Rectal smooth muscle tissue (tissue), 1 donor: Measurements from ENCODE around the gene RBM20.

ENCODE experiments used
- H3K27ac ChIP-seq: one replicate; pipeline ENCODE4 v1.7.0; 2013; ENCODE audit warnings: low read depth, low read length, inconsistent platforms
- H3K27me3 ChIP-seq: one replicate; pipeline ENCODE4 v1.7.0; 2013; ENCODE audit warnings: low read length; ENCODE audit not compliant: control insufficient read depth, insufficient read depth
- H3K36me3 ChIP-seq: one replicate; pipeline ENCODE4 v1.7.0; 2013; ENCODE audit warnings: low read length; ENCODE audit not compliant: control insufficient read depth, insufficient read depth
- H3K4me1 ChIP-seq: one replicate; pipeline ENCODE4 v1.7.0; 2013; ENCODE audit warnings: low read length; ENCODE audit not compliant: control insufficient read depth, insufficient read depth
- H3K4me3 ChIP-seq: one replicate; pipeline ENCODE4 v1.7.0; 2013; ENCODE audit warnings: low read length
- H3K9ac ChIP-seq: one replicate; pipeline ENCODE4 v1.7.0; 2013; ENCODE audit warnings: low read length

Gene RBM20

GRCh38 chr10:110709444-110709828, 65.3 kb downstream of the RBM20 start:
- no peaks in the 10 kb centered on the region for H3K4me1 ChIP-seq
- H3K27ac ChIP-seq = no peak overlapping the region
- no peak overlapping the region for H3K4me3 ChIP-seq
- no peaks in the 10 kb centered on the region for H3K27me3 ChIP-seq
- no peak overlapping the region for H3K9ac ChIP-seq
- H3K36me3 ChIP-seq = no peaks in the 10 kb centered on the region

GRCh38 chr10:110709964-110710587, 65.9 kb downstream of the RBM20 start:
- no peak overlapping the region for H3K27ac ChIP-seq
- no peaks in the 10 kb centered on the region for H3K36me3 ChIP-seq
- H3K4me3 ChIP-seq = no peak overlapping the region
- H3K4me1 ChIP-seq = no peaks in the 10 kb centered on the region
- H3K9ac ChIP-seq = no peak overlapping the region
- no peaks in the 10 kb centered on the region for H3K27me3 ChIP-seq

- Histone ChIP-seq H3K27ac (no peak overlapping the region), H3K4me1 (no peaks in the 10 kb centered on the region), H3K36me3 (no peaks in the 10 kb centered on the region), H3K27me3 (no peaks in the 10 kb centered on the region), H3K9ac (no peak overlapping the region), H3K4me3 (no peak overlapping the region)
Observed at GRCh38 chr10:110710621-110711020, 66.5 kb downstream of the RBM20 start.

- Histone ChIP-seq H3K27ac (no peak overlapping the region), H3K4me1 (no peaks in the 10 kb centered on the region), H3K4me3 (no peak overlapping the region), H3K36me3 (no peaks in the 10 kb centered on the region), H3K27me3 (no peaks in the 10 kb centered on the region), H3K9ac (no peak overlapping the region)
Observed at GRCh38 chr10:110711382-110711781, 67.2 kb downstream of the RBM20 start.

- H3K27me3 ChIP-seq = no peaks in the 10 kb centered on the region
- H3K4me1 ChIP-seq = no peaks in the 10 kb centered on the region
- H3K36me3 ChIP-seq = no peaks in the 10 kb centered on the region
- no peak overlapping the region for H3K27ac ChIP-seq
- H3K4me3 ChIP-seq = no peak overlapping the region
- no peak overlapping the region for H3K9ac ChIP-seq
Observed at GRCh38 chr10:110714356-110714755, 70.2 kb downstream of the RBM20 start.

GRCh38 chr10:110717781-110718589, 73.8 kb downstream of the RBM20 start:
- Histone ChIP-seq H3K27ac (no peak overlapping the region), H3K27me3 (no peaks in the 10 kb centered on the region), H3K4me1 (no peaks in the 10 kb centered on the region), H3K36me3 (no peaks in the 10 kb centered on the region), H3K9ac (no peak overlapping the region), H3K4me3 (no peak overlapping the region)

GRCh38 chr10:110721406-110722038, 77.4 kb downstream of the RBM20 start:
- H3K27ac ChIP-seq = no peak overlapping the region
- no peak overlapping the region for H3K9ac ChIP-seq
- H3K27me3 ChIP-seq = no peaks in the 10 kb centered on the region
- no peak overlapping the region for H3K4me3 ChIP-seq
- no peaks in the 10 kb centered on the region for H3K36me3 ChIP-seq
- H3K4me1 ChIP-seq = no peaks in the 10 kb centered on the region

- H3K9ac ChIP-seq = no peak overlapping the region
- H3K27ac ChIP-seq = no peak overlapping the region
- H3K4me3 ChIP-seq = no peak overlapping the region
- H3K36me3 ChIP-seq = no peaks in the 10 kb centered on the region
- H3K27me3 ChIP-seq = no peaks in the 10 kb centered on the region
- no peaks in the 10 kb centered on the region for H3K4me1 ChIP-seq
Observed at GRCh38 chr10:110723224-110723891, 79.2 kb downstream of the RBM20 start.

- H3K4me3 ChIP-seq = no peak overlapping the region
- no peaks in the 10 kb centered on the region for H3K36me3 ChIP-seq
- H3K27ac ChIP-seq = no peak overlapping the region
- no peak overlapping the region for H3K9ac ChIP-seq
- H3K27me3 ChIP-seq = no peaks in the 10 kb centered on the region
- H3K4me1 ChIP-seq = no peaks in the 10 kb centered on the region
Observed at GRCh38 chr10:110724116-110724921, 80.2 kb downstream of the RBM20 start.

GRCh38 chr10:110724937-110725336, 80.8 kb downstream of the RBM20 start:
- Histone ChIP-seq H3K27me3 (no peaks in the 10 kb centered on the region), H3K9ac (no peak overlapping the region), H3K4me1 (no peaks in the 10 kb centered on the region), H3K27ac (no peak overlapping the region), H3K4me3 (no peak overlapping the region), H3K36me3 (no peaks in the 10 kb centered on the region)

GRCh38 chr10:110725801-110726630, 81.9 kb downstream of the RBM20 start:
- H3K36me3 ChIP-seq = no peaks in the 10 kb centered on the region
- H3K4me3 ChIP-seq = no peak overlapping the region
- H3K27ac ChIP-seq = no peak overlapping the region
- no peaks in the 10 kb centered on the region for H3K27me3 ChIP-seq
- no peaks in the 10 kb centered on the region for H3K4me1 ChIP-seq
- no peak overlapping the region for H3K9ac ChIP-seq
